Glutamatergic neuron (in vitro differentiated cells): ENCODE measurements around the gene BMPR1A. TPM values are rescaled to one million over a fixed set of nuclear protein-coding genes. Genes with fewer than 3 reads are reported as not detected.
"Not testable (repeated sequence)": the region's sequence is repeated elsewhere in the genome, so short reads cannot be mapped to it uniquely, and the experiment has no call there.

Experiments
- DNase-seq: peaks from one replicate; pipeline ENCODE4 v3.0.0; 2022
- H3K27ac Mint-ChIP-seq: one replicate; pipeline ENCODE4 v1.8.0; 2020; ENCODE audit warnings: mild to moderate bottlenecking, mixed read lengths, inconsistent platforms; ENCODE audit not compliant: unreplicated experiment
- H3K27me3 Mint-ChIP-seq: one replicate; pipeline ENCODE4 v1.8.0; 2020; ENCODE audit warnings: mild to moderate bottlenecking, moderate library complexity, mixed read lengths, inconsistent platforms; ENCODE audit not compliant: unreplicated experiment
- H3K36me3 Mint-ChIP-seq: one replicate; pipeline ENCODE4 v1.8.0; 2020; ENCODE audit warnings: mild to moderate bottlenecking, mixed read lengths, inconsistent platforms; ENCODE audit not compliant: unreplicated experiment
- H3K4me1 Mint-ChIP-seq: one replicate; pipeline ENCODE4 v1.8.0; 2020; ENCODE audit warnings: mild to moderate bottlenecking, low read depth, mixed read lengths, inconsistent platforms; ENCODE audit not compliant: unreplicated experiment
- H3K4me3 Mint-ChIP-seq: one replicate; pipeline ENCODE4 v1.8.0; 2020; ENCODE audit warnings: mild to moderate bottlenecking, mixed read lengths, inconsistent platforms; ENCODE audit not compliant: unreplicated experiment
- H3K9me3 Mint-ChIP-seq: one replicate; pipeline ENCODE4 v1.8.0; 2020; ENCODE audit warnings: mild to moderate bottlenecking, moderate library complexity, mixed read lengths, inconsistent platforms; ENCODE audit not compliant: unreplicated experiment
- CTCF ChIP-seq: fragments of 200-600 bp; sonication (generic); IDR thresholded peaks from one replicate; pipeline ENCODE4 v1.5.0; 2021; ENCODE audit not compliant: partially characterized antibody, unreplicated experiment
- total RNA-seq: library from RNA; stranded (reverse); fragmentation: NEBNext Ultra II Directional; extraction: Animal tissue kit (Norgen Biotek cat#: 25700); gene quantifications from one replicate; pipeline ENCODE4 v1.2.1, GENCODE V29; 2021; ENCODE audit not compliant: unreplicated experiment

Gene BMPR1A
- total RNA-seq, 1 donor from 2014 or later: 27.7 TPM

- Mint-ChIP-seq H3K27ac (no peak overlapping the region), H3K4me1 (no peaks in the 10 kb centered on the region), H3K27me3 (peaks cover 1% of the 10 kb centered on the region), H3K9me3 (no peaks in the 10 kb centered on the region), H3K36me3 (peaks cover 7% of the 10 kb centered on the region), H3K4me3 (no peak overlapping the region)
- DNase-seq: no peak
- no peak for TF ChIP-seq CTCF
Observed at GRCh38 chr10:86918022-86918471, 161.6 kb downstream of the BMPR1A start.

- Mint-ChIP-seq H3K9me3 (no peaks in the 10 kb centered on the region), H3K27ac (no peak overlapping the region), H3K36me3 (peaks cover 7% of the 10 kb centered on the region), H3K27me3 (peaks cover 1% of the 10 kb centered on the region), H3K4me1 (no peaks in the 10 kb centered on the region), H3K4me3 (no peak overlapping the region)
- DNase-seq: no peak
- no peak for TF ChIP-seq CTCF
Observed at GRCh38 chr10:86922553-86922961, 166.1 kb downstream of the BMPR1A start.

GRCh38 chr10:86929468-86930380, 173.3 kb downstream of the BMPR1A start:
- DNase-seq: no peak
- TF ChIP-seq CTCF: no peak
- Mint-ChIP-seq H3K27ac (peak overlapping the region; percentile 35), H3K36me3 (no peaks in the 10 kb centered on the region), H3K4me1 (no peaks in the 10 kb centered on the region), H3K9me3 (peaks cover 1% of the 10 kb centered on the region), H3K27me3 (no peaks in the 10 kb centered on the region), H3K4me3 (no peak overlapping the region)

- DNase-seq: no peak
- H3K4me1 Mint-ChIP-seq: no peaks in the 10 kb centered on the region
- no peaks in the 10 kb centered on the region for H3K27me3 Mint-ChIP-seq
- H3K4me3 Mint-ChIP-seq: no peak overlapping the region
- H3K9me3 Mint-ChIP-seq: peaks cover 1% of the 10 kb centered on the region
- H3K36me3 Mint-ChIP-seq: no peaks in the 10 kb centered on the region
- no peak overlapping the region for H3K27ac Mint-ChIP-seq
- no peak for TF ChIP-seq CTCF
Observed at GRCh38 chr10:86931872-86932271, 175.5 kb downstream of the BMPR1A start.

- no peak overlapping the region for H3K4me3 Mint-ChIP-seq
- no peak for DNase-seq
Observed at GRCh38 chr10:86932674-86933073, 176.3 kb downstream of the BMPR1A start.

GRCh38 chr10:86934162-86934711, 177.8 kb downstream of the BMPR1A start:
- not testable (repeated sequence) for H3K36me3 Mint-ChIP-seq, H3K4me1 Mint-ChIP-seq, DNase-seq, H3K27ac Mint-ChIP-seq, H3K4me3 Mint-ChIP-seq, H3K9me3 Mint-ChIP-seq, H3K27me3 Mint-ChIP-seq

More at GRCh38 chr10:86932674-86933073, 176.3 kb downstream of the BMPR1A start:
- no peak for TF ChIP-seq CTCF
- H3K36me3 Mint-ChIP-seq: no peaks in the 10 kb centered on the region
- H3K4me1 Mint-ChIP-seq: no peaks in the 10 kb centered on the region
- H3K27ac Mint-ChIP-seq: no peak overlapping the region
- H3K27me3 Mint-ChIP-seq: peaks cover 2% of the 10 kb centered on the region
- H3K9me3 Mint-ChIP-seq: peaks cover 1% of the 10 kb centered on the region
